Stomach smooth muscle (tissue), 2 donors: ENCODE measurements around the gene PRPH.

Experiments used
- H3K27ac ChIP-seq: one replicate; pipeline ENCODE4 v1.7.0; 2013; ENCODE audit warnings: mild to moderate bottlenecking, low read length, inconsistent platforms
- H3K27me3 ChIP-seq, 2 donors: one replicate each; pipeline ENCODE4 v1.7.0; 2013; ENCODE audit warnings: low read length in 2 of 2; ENCODE audit not compliant: insufficient read depth in 2 of 2, control insufficient read depth in 1 of 2
- H3K36me3 ChIP-seq, 2 donors: one replicate each; pipeline ENCODE4 v1.7.0; 2013; ENCODE audit warnings: low read length in 2 of 2; ENCODE audit not compliant: control insufficient read depth in 2 of 2, insufficient read depth in 2 of 2
- H3K4me1 ChIP-seq: one replicate; pipeline ENCODE4 v1.7.0; 2013; ENCODE audit warnings: low read length; ENCODE audit not compliant: control insufficient read depth, insufficient read depth
- H3K4me3 ChIP-seq, 2 donors: one replicate each; pipeline ENCODE4 v1.7.0; 2013; ENCODE audit warnings: low read length in 2 of 2
- H3K9ac ChIP-seq, 2 donors: one replicate each; pipeline ENCODE4 v1.7.0; 2013; ENCODE audit warnings: low read length in 2 of 2, mild to moderate bottlenecking in 1 of 2
- H3K9me3 ChIP-seq, 2 donors: one replicate each; pipeline ENCODE4 v1.7.0; 2013; ENCODE audit warnings: low read length in 2 of 2; ENCODE audit not compliant: control insufficient read depth in 2 of 2
- donor health status: healthy.
- donor health status: Pancreatic carcinoma.

Gene PRPH

DNA sequence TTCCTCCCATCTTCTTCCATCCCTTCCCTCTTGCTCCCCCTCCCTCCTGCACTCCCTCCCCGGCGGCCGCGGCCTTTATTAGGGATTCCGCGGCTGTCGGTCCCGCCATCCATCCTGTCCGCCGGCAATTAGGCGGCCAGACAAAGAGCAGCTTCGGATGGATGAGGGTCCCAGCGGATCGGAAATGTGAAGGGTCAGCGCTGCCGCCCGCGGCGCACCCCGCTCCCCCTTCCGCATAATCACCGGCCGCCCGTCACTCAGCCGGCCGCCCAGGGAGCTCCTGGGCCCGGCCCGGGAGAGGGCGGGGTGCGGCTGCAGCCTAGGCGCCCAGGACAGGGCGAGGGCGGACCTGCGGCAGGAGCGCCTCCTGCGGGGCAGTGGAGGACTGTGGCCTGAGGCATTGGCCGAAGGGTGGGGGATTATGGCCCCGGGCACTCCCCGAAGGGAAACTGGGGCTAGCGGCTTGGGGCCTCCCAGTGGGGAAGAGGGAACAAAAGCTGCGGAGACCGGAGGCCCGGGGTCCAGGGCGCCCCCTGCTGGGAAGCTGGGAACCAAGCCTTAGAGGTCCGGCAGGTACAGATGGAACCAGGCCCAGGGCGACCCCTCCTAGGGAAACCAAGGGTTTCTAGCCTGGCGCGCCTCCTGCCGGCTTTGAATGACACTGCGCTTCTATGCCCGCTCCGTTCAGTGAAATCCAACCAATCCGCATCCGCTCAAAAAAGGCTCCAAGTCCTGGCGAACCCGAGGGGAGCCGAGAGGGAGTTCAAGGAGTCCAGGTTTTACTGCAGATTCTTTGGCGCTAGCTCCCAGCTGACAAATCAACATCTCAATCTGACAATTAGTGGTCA, 47.3 kb downstream of the PRPH start:
- H3K4me1 ChIP-seq: peaks cover 49% of the 10 kb centered on the region
- H3K9me3 ChIP-seq: no peaks in the 10 kb centered on the region
- H3K9ac ChIP-seq: peak overlapping the region in 1 of 2 donors; percentile 37
- H3K27ac ChIP-seq: no peak overlapping the region
- no peaks in the 10 kb centered on the region for H3K36me3 ChIP-seq
- peaks cover 40 to 79% of the 10 kb centered on the region in 2 donors for H3K27me3 ChIP-seq
- peak overlapping the region; percentile 51 to 72 for H3K4me3 ChIP-seq

DNA sequence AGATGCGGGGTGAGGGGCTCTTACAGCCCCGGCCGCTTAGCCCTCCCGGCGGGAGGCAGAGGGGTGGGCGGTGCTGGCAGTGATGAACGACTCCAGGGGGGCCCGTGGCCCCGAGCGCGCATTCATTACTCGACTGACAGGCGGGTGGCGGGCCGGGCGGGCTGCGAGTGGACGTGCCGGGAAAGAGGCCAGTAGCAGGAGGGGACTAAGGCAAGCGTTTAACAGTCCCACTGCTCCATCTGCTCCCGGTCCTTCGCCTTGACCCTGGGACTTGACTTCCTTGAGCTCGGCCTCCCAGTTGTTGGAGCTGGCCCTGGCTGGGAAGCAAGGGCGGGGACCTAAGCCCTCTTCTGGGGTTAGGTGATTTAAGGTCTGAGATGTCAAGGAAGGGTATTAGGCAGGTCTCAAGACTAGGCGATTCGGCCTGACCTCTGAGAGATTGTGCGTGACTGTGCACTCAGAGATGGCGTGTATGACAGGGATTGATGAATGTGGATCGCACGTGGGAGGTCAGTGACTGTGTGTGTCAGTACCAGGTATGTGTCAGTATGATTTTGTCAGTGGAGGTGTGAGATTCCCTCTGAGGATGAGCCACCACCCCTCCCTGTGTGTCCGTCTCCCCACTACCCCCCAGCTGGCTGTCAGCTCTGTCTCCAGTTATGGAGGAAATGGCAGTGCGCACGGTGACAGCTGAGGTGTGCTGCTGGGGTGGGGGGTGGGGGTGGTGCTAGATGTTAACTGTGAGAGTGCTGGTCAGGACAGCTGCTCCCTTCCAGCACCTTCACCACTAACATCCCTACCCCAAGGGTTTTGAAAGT, 48.2 kb downstream of the PRPH start:
- no peaks in the 10 kb centered on the region for H3K9me3 ChIP-seq
- no peaks in the 10 kb centered on the region for H3K36me3 ChIP-seq
- peaks cover 40 to 81% of the 10 kb centered on the region in 2 donors for H3K27me3 ChIP-seq
- H3K9ac ChIP-seq: peak overlapping the region; percentile 29 to 37
- H3K4me1 ChIP-seq: peaks cover 55% of the 10 kb centered on the region
- peak overlapping the region; percentile 51 to 72 for H3K4me3 ChIP-seq
- no peak overlapping the region for H3K27ac ChIP-seq

DNA sequence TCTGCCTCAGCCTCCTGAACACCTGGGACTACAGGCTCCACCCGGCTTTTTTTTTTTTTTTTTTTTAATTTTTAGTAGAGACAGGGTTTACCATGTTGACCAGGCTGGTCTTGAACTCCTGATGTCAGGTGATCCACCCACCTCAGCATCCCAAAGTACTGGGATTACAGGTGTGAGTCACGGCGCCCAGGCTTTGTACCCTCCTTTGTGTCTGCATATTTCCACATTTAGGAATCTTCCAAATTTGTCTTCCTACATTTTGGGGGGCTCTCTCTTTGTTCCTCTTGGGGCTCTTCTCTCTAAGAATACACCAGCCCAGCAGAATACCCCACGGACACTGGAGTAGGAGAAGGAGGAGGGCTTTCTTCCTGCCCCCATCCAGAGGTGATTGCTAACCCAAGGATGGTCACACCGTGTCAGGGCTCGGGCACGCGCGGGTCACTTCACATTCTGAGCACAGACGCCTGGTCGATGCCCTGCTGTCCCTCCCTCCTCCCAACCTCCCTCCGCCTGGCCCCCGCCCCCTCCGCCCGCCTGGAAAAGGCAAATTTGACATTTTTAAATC, 49.6 kb downstream of the PRPH start:
- peaks cover 58% of the 10 kb centered on the region for H3K4me1 ChIP-seq
- no peak overlapping the region for H3K27ac ChIP-seq
- H3K36me3 ChIP-seq: no peaks in the 10 kb centered on the region
- H3K9me3 ChIP-seq: no peaks in the 10 kb centered on the region
- no peak overlapping the region for H3K4me3 ChIP-seq
- H3K9ac ChIP-seq: no peak overlapping the region
- peaks cover 54 to 85% of the 10 kb centered on the region in 2 donors for H3K27me3 ChIP-seq

DNA sequence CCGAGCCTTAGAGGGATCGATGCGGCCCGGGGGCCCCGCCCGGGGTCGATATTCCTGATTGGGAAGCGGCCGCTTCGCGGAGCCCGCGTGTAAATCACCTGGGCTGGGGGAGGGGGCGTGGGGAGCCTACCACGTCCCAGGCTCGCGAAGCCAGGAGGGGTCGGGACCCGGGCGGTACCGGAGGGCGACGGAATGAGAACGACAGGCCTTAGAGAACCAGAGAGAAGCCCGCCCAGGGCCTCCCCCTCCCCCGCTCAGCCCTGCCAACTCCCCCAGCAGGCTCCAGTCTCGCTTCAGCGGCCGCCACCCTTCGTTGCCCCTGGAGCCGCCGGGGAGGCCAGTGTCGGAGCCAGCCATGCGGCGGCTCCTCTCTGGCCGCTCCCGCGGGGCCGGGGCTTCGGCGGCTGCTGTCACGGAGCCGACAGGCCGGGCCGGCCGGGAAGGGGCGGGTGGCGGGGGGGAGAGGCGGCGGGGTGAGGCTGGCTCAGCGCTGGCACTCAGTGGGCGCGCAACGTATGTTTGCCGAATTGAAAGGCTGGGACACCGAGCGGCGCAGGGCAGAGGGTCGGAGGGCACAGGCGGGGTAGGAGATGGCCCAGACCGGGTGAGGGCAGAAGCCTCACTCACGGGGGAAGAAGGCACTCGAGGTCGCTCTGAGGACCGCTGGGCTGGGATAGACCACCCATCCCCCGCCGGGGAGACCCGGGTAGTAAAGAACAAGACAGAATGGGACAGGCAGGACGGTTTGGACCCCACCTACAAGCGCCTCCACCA, 50.3 kb downstream of the PRPH start:
- H3K9me3 ChIP-seq: no peaks in the 10 kb centered on the region
- H3K27ac ChIP-seq: no peak overlapping the region
- H3K4me3 ChIP-seq: peak overlapping the region; percentile 54 to 67
- H3K9ac ChIP-seq: no peak overlapping the region
- H3K27me3 ChIP-seq: peaks cover 54 to 83% of the 10 kb centered on the region in 2 donors
- peaks cover 58% of the 10 kb centered on the region for H3K4me1 ChIP-seq
- no peaks in the 10 kb centered on the region for H3K36me3 ChIP-seq

DNA sequence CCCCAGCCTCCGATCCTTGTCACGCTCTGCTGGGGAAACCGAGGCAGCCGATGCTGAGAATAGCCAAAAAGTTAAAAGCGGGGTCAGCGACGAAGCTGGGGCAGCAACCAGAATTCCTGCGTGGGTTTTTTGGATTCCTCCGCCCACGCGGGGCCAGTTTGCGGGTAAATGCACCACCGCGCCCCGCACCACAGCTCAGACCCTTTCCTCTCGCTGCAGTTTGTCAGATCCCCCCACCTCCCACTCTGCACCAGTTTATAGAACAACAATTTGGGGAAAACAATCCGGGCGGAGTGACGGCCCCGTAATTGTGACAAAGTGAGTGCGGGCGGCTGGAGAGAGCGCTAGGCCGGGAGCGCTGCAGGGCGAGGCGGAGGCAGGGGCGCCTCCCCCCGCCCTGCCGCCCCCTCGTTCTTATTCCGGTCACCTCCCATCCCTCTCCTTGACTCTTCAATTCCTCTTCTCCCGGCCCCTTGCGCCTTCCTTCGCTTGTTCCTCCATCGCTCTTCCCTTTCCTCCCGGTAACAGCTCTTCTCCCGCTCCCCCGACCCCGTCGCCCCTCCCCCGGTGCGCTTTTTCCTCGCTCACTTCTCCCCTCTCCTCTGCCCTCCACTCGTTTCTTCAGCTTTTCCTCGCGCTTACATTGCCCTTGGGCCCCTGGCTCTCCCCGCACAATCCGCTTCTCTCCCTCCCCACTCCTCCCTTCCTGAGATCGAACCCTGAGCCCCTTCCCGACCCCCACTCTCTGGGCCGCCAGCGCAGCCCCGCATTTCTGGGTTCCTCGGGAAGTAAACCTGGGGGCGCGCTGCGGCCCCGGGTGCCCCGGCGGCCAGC, 51.1 kb downstream of the PRPH start:
- no peak overlapping the region for H3K27ac ChIP-seq
- peaks cover 55 to 90% of the 10 kb centered on the region in 2 donors for H3K27me3 ChIP-seq
- peak overlapping the region in 1 of 2 donors; percentile 13 for H3K9ac ChIP-seq
- H3K4me1 ChIP-seq: peaks cover 58% of the 10 kb centered on the region
- H3K9me3 ChIP-seq: no peaks in the 10 kb centered on the region
- H3K36me3 ChIP-seq: no peaks in the 10 kb centered on the region
- H3K4me3 ChIP-seq: peak overlapping the region; percentile 54 to 67

DNA sequence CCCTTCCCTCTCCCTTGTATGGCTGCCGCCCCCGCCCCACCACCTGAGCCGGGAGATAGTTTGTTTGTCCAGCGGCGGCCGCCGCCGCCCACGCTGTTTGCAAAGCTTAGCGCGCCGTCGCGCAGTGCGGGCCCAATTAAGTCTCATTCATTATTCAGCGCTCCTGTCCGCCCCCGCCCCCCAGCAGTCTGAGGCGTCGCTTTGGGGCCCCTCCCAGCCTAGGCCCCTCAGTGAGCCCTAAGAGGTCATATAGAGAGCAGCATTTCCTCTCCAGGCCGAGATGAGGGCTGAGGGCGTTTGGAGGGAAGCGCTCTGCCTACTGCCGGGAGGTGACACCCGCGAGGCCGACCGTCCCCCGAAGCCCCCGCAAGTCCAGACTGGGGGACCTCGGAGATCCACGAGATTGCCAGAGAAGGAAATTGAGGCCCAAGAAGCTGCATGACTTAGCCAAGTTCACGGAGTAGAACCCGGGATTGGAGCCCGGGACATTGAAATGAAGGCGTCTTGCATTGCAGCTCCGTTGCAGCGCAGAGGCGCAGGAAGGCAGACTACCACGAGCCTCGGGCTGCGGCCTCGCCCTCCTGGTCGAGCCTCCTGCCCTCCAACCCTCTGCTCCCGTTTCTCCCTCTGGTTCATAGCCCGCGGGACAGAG, 51.8 kb downstream of the PRPH start, which contains the start of gene DNAJC22:
Gene DNAJC22, plus strand, starts transcription at position 230 of the 652 bp plus-strand sequence. CDS start 1,985 bp downstream, outside the sequence.
- no peak within 1 kb of the TSS for H3K27ac ChIP-seq
- H3K36me3 ChIP-seq: no peaks in the 10 kb centered on the region
- H3K27me3 ChIP-seq: peaks cover 57 to 88% of the 10 kb centered on the region in 2 donors
- H3K4me1 ChIP-seq: peaks cover 58% of the 10 kb centered on the region
- H3K4me3 ChIP-seq: peak within 1 kb of the TSS; percentile 54 to 67
- no peaks in the 10 kb centered on the region for H3K9me3 ChIP-seq
- H3K9ac ChIP-seq: peak within 1 kb of the TSS in 1 of 2 donors; percentile 13

DNA sequence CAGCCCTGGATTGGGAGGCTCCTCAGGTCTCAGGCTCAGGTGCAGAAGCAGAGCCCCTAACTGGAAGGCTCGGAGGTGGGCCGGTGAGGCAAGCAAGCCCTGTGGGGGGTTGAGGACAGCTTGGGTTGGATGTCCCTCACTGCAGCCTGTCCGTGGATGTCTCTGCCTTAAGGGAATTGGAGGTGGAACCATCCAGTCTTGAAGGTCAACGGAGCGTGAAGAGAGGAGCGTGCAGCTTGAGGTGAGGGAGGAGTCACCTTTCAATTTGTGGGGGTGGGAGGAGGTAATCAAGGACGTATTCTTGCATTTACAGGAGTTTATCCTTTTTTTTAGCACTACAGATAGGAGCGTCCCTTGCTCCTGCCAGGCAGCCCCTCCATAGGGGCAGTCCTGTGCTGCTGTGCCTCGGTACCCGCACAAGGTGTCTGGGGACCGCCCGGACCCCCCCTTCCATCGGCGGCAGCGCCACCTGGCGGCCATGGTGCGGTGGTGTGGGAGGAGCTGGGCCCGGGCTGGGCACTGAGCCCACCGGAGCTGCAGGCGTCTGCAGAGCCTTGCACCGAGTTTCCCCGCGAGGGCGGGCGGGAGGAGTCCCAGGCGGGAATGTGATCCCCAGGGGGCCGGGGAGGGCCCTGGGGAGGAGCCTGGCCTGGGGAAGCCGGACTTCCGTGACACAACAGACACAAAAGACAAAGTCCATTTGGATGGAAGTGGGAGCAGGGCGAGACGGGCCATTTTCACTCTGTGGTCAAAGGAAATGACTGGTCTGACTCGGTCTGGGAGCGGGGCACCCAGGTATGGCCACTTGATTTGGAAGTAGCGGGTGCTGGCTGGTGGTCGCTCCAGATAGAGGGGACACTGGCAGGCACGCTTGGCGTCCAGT, 52.6 kb downstream of the PRPH start:
- no peak overlapping the region for H3K27ac ChIP-seq
- peaks cover 57 to 80% of the 10 kb centered on the region in 2 donors for H3K27me3 ChIP-seq
- no peaks in the 10 kb centered on the region for H3K36me3 ChIP-seq
- peaks cover 50% of the 10 kb centered on the region for H3K4me1 ChIP-seq
- H3K9ac ChIP-seq: no peak overlapping the region
- H3K9me3 ChIP-seq: no peaks in the 10 kb centered on the region
- H3K4me3 ChIP-seq: peak overlapping the region; percentile 42 to 60
